ENCODE measurements around the gene KCNG2.

KCNG2 gene

GRCh38 chr18:79800371-79801180 is 2.8 kb downstream of the KCNG2 start:
- DNase-seq, result no peak

DNA sequence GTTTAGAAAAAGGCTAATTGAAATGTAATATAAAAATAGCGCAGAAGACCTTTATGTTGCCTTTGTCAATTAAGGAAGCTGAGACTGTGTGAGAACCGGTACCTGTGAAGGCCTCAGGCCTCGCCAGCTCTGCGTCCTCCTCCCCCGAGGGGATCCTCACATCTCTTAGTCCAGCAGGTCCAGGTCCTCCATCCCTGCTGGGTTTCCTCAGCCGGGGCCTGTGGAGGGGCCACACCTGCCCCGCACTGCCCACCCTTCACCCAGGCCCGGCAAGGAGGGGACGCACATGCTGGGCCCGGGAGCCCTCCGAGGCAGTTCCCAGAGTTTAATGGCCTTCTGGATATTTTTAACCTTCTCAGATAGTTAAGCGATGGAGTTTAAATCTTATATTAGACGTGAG is 3.5 kb downstream of the KCNG2 start:
- DNase-seq, result no peak

DNA sequence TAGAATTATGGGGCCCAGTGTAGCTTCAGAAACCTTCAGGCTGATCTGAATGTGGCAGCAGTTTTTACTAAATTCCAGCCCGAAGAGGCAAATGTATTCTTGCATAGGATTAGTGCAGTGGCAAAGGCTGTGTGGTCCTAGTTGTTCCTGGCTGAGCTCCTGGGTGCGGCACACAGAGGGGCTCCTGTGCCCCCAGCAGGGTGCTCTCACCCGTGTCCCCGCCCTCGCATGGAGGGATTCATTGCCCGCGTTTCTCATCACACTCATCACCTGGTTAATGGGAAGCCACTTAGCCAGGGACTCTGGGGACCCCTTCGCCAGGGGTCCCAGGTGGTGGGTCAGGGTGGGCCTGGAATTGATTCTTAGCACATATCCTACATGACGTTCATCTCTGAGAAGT is 3.9 kb downstream of the KCNG2 start:
- no peak for DNase-seq

- no peak for DNase-seq
These were observed 4.6 kb downstream of the KCNG2 start for GRCh38 chr18:79802298-79802697.

- no peak for DNase-seq
These were observed 5.9 kb downstream of the KCNG2 start for GRCh38 chr18:79803611-79804051.

DNA sequence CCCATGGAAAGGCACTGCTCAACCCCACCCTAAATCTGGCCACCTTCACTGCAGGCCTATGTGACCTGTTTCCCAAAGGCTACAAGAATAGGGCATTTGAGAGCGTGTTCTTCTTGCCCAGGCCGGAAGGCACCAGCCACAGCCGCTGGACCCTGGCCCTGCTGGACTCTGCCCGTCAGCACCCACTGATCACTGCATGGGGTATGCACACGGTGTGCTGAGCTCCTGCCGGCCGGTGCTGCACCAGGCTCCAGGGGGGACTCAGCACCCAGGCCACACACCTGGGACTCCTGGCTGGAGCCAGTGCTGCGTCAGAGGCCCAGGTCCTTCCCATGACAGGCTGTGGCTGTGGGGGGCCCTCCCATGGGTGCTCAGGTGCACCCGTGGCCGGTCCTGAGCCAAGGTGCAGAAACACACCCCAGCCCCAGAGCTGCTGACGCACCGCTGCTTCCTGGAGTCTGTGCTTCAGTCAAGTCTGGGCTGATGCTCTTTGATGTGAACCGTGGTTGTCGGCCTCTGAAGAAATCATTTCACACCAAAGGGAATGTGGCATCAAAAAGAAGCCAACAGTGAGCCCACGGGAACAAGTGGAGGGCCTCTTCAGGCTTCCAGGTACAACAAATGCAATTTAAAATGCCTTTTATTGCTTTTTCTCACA is 6.5 kb downstream of the KCNG2 start:
- DNase-seq, result no peak

DNA sequence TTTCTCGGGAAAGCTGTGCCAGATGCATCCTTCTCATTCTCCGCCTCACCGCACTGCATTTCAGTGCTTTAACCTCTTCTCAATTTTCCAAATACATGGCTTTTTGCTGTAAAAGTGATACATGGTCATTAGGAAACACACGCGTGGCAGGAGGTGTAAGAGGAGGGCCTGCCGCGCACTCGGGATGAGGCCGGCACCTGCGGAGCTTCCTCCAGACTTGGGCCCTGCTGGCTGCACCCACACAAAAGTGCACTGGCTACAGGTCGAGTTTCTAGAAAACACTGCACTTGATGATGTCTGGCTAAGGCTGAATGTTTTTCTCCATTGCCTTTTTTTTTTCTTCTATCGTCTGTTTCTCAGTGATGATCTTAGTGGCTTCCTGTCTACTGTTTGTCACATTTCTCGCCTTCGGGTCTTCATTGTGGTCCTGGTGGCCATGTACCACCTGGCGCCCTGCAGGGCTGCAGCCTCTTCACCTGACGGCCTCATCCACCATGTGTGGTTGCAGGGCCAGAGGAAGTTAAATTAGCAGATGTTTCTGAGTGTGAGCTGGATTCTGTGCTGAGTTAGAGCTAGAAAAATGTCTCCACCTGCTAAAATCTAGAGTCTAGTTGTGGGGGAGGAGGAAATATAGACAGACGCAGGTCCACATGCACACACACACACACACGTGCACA is 7.6 kb downstream of the KCNG2 start:
- no peak for DNase-seq

DNA sequence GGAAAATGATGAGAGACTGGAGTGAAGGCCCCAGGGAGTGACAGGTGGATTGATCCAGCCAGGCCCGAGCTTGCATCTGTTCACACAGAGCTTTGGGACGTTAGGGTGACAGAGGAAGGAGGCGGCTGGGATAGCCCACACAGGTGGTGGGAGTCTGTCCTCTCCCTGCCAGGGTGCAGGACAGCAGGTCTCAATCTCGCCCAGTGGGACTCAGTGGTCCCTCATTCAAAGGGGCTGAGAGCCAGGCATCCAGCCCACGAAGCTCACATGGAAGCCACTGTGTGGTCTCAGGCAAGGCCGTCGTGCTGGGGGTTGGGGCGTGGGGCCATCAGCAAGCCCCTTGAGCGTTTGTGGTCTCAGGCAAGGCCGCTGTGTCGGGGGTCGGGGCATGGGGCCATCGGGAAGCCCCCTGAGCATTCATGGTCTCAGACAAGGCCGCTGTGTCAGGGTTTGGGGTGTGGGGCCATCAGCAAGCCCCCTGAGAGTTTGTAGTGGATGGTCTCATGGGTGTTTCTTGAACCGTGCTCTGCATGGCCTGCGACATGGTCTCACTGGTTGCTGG is 8.3 kb downstream of the KCNG2 start:
- no peak for DNase-seq

- DNase-seq, result no peak
These were observed 9.5 kb downstream of the KCNG2 start for GRCh38 chr18:79806976-79807841.

DNA sequence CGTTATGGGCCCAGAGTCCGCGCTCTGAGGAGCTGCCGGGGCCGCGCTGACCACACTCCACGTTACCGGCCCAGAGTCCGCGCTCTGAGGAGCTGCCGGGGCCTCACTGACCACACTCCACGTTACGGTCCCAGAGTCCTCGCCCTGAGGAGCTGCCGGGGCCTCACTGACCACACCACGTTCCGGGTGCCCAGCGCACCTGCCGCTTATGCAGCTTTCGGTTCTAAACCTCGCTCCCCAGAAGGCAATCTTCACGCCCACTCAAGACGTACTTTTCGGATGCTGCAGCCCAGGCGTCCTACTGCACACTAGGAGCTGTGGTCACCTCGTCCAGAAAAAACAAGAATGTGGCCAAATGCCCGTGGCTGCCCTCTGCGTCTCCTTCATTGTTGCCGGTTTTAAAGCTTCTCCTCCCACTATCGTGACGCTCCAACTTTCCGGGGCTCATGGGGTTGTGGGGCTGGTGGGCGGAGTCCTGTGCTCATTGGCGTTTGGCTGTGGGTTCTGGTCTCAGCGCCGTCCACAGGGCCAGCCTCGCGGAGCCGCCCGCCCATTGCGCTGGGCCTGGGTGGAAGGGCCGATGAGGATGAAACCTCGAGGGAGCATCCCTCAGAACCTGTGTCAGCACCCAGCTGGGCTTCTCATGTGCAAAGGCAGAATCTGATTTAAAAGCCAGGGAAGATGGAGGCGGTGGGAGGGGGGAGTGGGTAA is 11.9 kb downstream of the KCNG2 start:
- DNase-seq, result no peak

DNA sequence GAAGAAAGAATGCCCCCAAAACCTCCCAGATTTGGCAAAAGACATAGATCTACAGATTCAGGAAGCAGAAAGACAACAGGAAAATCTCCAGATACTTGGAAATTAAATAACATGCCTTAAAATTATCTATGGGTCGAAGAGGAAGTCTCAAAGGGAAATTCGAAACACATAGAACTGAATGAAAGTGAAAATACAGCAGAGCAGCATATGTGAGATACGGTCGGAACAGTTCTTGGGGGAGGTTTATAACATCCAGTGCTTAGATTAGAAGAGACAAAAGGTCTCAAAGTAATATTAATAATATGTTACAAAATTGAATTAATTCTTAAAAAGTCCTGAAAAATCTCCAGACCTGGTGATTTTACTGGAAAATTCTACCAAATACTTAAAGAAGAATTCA is 14.3 kb downstream of the KCNG2 start:
- no peak for DNase-seq

GRCh38 chr18:79814373-79814772 is 16.6 kb downstream of the KCNG2 start:
- no peak for DNase-seq

DNA sequence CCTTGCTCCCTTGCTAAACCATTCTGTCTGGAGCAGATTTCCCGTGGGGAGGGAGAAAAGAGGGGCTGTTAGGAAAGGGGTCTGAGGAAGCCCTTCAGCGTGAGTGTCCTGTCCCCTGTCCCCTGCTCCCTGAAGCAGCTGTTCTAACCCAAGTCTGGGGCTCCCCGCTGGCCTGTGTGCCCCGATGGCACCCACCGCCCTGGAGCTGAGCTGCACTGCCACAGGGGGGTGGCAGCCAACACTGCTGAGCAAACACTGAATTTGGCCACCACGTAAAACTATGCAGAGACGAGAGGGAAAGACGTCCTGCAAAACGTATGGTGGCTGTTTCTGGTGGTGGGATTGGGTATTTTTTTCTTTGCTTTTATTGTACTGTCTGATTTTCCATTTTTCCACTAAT is 17.9 kb downstream of the KCNG2 start:
- no peak for DNase-seq

- no peak for DNase-seq
These were observed 18.4 kb downstream of the KCNG2 start for GRCh38 chr18:79816092-79816491.

- DNase-seq, result no peak
These were observed 19.4 kb downstream of the KCNG2 start for GRCh38 chr18:79816981-79817606.

- DNase-seq, result no peak
These were observed 19.9 kb downstream of the KCNG2 start for GRCh38 chr18:79817607-79817998.

DNA sequence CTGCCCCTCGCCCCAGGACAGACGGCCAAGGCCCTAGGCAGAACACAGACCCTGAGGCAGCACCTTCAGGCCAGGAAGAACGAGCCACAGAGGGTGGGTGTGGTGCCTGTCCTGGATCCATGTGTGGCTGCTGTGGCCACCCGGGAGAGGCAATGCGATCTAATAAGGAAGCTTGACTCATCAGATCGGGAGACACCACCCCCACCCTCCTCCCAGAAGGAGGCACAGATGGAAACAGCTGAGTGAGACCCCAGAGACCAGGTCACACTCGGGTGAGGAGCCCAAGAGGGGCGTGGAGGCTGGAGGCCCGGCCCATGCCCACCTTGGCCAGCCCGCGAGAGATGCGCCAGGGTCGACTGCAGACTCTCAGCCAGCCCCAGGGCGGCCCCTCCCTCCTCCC is 20.3 kb downstream of the KCNG2 start:
- peak; percentile 38 to 42 for DNase-seq

DNA sequence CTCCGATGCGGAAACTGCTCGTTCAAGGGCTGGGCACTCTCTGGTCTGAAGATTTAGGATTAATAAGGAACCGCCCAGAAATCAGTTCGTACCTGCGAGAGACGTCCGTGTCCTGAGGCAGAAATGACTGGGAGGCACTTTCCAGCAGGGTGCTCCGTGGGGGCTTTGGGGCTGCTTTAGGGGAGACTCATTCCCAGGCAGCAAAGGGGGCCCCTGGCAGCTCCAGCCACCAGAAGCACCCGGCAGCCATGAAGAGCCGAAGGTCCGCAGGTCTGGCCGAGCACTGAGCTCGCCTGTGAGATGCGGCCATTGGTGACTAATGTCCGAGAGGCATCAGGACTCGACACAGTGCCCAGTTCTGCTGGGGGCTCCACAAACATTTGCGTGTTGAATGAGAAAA is 20.9 kb downstream of the KCNG2 start:
- DNase-seq, result no peak

DNA sequence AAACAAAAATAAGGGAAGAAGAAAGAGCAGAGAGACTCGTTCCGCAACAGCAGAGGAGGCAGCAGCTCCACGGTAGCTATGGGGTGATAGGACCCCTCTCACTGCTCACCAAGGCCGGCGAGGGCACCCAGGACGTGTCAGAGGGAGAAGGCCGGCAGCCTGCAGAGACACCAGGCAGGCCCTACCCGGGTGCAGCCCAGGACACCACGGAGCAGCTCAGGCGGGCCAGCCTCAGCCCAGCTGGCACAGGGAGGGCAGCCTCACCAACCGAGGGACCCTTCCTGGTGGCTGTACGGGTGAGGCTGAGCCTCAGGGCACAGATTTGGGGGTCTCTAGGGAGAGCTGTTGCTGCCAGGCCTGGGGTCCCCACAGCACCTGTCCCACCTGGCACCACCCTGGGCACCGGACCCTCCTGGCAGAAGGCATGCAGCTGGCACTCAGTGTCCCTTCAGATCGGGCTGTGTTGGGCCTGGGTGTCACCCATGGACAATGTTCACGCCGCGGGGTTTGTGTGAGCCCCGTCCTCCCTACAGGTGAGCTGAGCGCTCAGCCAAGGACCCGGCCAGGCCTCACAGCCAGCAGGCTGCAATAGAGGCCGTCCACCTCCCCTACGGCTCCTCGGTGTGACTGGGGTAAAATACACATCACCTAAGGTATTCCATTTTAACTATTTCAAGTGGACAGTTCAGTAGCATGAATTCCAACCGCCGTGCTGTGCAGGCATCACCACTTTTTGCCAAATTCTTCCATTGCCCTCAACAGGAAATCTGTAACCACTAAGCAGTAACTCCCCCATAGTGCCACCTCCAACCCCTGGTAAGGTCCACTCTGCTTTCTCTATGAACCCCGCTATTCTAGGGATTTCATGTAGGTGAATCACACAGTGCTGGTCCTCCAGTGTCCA is 21.6 kb downstream of the KCNG2 start:
- peak; percentile 39 to 56 for DNase-seq

DNA sequence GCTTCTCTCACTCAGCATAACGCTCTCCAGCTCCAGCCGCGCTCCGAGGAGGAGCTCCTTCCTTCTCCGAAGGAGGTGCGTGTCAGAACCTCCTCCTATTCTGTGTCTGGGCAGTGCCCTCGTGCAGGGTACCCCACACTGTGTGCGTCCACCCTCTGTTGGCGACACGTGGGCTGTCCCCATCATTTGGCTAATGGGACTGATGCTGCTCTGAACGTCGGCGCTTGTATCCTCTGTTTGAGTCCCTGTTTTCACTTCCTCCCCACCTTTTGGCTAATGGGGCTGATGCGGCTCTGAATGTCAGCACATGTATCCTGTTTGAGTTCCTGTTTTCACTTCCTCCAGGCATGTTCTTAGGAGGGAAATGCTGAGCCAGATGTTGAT is 22.2 kb downstream of the KCNG2 start:
- DNase-seq, result peak; percentile 95 to 98
